NB4 (cell line): ENCODE data around the gene MSI2.

Experiments
- POLR2A ChIP-seq: IDR thresholded peaks from 2 replicates; pipeline ENCODE4 v1.6.1; 2011; ENCODE audit warnings: mild to moderate bottlenecking; ENCODE audit not compliant: insufficient read length; ENCODE audit errors: extremely low read depth
- TF ChIP-seq, protein P1 (sequence below): IDR thresholded peaks from one replicate; pipeline ENCODE4 v1.5.1; 2012; ENCODE audit warnings: low read depth, low read length
- TF ChIP-seq, protein P2 (sequence below): IDR thresholded peaks from 2 replicates; pipeline ENCODE4 v1.6.1; 2011; ENCODE audit warnings: low read depth, low read length

GRCh38 chr17:57672971-57673370 lies 416.6 kb downstream of the MSI2 start:
- TF ChIP-seq, protein P1, sequence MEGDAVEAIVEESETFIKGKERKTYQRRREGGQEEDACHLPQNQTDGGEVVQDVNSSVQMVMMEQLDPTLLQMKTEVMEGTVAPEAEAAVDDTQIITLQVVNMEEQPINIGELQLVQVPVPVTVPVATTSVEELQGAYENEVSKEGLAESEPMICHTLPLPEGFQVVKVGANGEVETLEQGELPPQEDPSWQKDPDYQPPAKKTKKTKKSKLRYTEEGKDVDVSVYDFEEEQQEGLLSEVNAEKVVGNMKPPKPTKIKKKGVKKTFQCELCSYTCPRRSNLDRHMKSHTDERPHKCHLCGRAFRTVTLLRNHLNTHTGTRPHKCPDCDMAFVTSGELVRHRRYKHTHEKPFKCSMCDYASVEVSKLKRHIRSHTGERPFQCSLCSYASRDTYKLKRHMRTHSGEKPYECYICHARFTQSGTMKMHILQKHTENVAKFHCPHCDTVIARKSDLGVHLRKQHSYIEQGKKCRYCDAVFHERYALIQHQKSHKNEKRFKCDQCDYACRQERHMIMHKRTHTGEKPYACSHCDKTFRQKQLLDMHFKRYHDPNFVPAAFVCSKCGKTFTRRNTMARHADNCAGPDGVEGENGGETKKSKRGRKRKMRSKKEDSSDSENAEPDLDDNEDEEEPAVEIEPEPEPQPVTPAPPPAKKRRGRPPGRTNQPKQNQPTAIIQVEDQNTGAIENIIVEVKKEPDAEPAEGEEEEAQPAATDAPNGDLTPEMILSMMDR: no peak
- TF ChIP-seq, protein P2, sequence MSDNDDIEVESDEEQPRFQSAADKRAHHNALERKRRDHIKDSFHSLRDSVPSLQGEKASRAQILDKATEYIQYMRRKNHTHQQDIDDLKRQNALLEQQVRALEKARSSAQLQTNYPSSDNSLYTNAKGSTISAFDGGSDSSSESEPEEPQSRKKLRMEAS: no peak
- TF ChIP-seq POLR2A: no peak
